ENCODE results near the gene PGAP3.
"Not testable (repeated sequence)": the region's sequence is repeated elsewhere in the genome, so short reads cannot be mapped to it uniquely, and the experiment has no call there.

Gene PGAP3

GRCh38 chr17:39715375-39716072 is 27.7 kb upstream of the PGAP3 start:
- Histone ChIP-seq H3K27ac (no peak overlapping the region), H3K27me3 (ENCODE audit: control insufficient read depth, insufficient read depth, low read length) (no peaks in the 10 kb centered on the region), H3K9me3 (ENCODE audit: control insufficient read depth, low read length) (no peaks in the 10 kb centered on the region), H2AFZ (no peak overlapping the region), H3K79me2 (no peaks in the 10 kb centered on the region), H3K4me1 (no peaks in the 10 kb centered on the region), H3K36me3 (ENCODE audit: control insufficient read depth, insufficient read depth, low read length) (no peaks in the 10 kb centered on the region), H3K4me2 (ENCODE audit: low read length) (no peak overlapping the region), H3K9ac (no peak overlapping the region), H3K4me3 (ENCODE audit: low read depth, low read length) (no peak overlapping the region)
- TF ChIP-seq CTCF (IDR thresholded peaks at IDR 0.05): no peak

DNA sequence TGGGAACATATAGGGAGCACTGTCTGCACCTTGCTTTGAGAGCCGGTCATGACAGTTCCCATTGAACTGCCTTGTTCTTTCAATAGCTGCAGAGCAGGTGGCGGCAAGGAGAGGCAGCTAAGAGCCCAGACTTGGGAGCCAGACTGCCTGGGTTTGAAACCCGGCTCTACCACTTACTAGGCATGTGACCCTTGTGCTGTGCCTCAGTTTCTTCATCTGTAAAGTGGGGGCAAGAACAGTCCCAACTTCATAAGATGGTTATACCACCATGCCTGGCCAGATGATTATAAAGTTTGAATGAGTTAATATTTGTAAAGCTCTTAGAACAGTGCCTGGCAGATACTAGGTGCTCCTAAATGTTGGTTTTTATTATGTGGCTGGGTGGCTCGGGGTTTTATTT is 26.4 kb upstream of the PGAP3 start:
- Histone ChIP-seq H3K4me2 (ENCODE audit: low read length) (no peak overlapping the region), H3K4me3 (ENCODE audit: low read depth, low read length) (no peak overlapping the region), H3K27ac (no peak overlapping the region), H3K4me1 (no peaks in the 10 kb centered on the region), H3K36me3 (ENCODE audit: control insufficient read depth, insufficient read depth, low read length) (no peaks in the 10 kb centered on the region), H3K27me3 (ENCODE audit: control insufficient read depth, insufficient read depth, low read length) (no peaks in the 10 kb centered on the region), H2AFZ (no peak overlapping the region), H3K9me3 (ENCODE audit: control insufficient read depth, low read length) (no peaks in the 10 kb centered on the region), H3K79me2 (no peaks in the 10 kb centered on the region), H3K9ac (no peak overlapping the region)
- no peak for TF ChIP-seq CTCF (IDR thresholded peaks at IDR 0.05)

- Histone ChIP-seq H3K9me3 (ENCODE audit: control insufficient read depth, low read length) (no peaks in the 10 kb centered on the region), H3K27me3 (ENCODE audit: control insufficient read depth, insufficient read depth, low read length) (no peaks in the 10 kb centered on the region), H2AFZ (no peak overlapping the region), H3K9ac (no peak overlapping the region), H3K27ac (no peak overlapping the region), H3K4me1 (peaks cover 7% of the 10 kb centered on the region), H3K36me3 (ENCODE audit: control insufficient read depth, insufficient read depth, low read length) (no peaks in the 10 kb centered on the region), H3K4me3 (ENCODE audit: low read depth, low read length) (no peak overlapping the region), H3K79me2 (no peaks in the 10 kb centered on the region), H3K4me2 (ENCODE audit: low read length) (no peak overlapping the region)
- no peak for TF ChIP-seq CTCF (IDR thresholded peaks at IDR 0.05)
Measured at GRCh38 chr17:39711851-39712250, 24.0 kb upstream of the PGAP3 start.

- H3K4me1 ChIP-seq: peaks cover 15% of the 10 kb centered on the region
- H3K79me2 ChIP-seq; H3K4me3 ChIP-seq (ENCODE audit: low read depth, low read length); H3K9me3 ChIP-seq (ENCODE audit: control insufficient read depth, low read length); H3K4me2 ChIP-seq (ENCODE audit: low read length); H2AFZ ChIP-seq; H3K36me3 ChIP-seq (ENCODE audit: control insufficient read depth, insufficient read depth, low read length); H3K27ac ChIP-seq; H3K9ac ChIP-seq; H3K27me3 ChIP-seq (ENCODE audit: control insufficient read depth, insufficient read depth, low read length): not testable (repeated sequence)
Measured at GRCh38 chr17:39711071-39711470, 23.2 kb upstream of the PGAP3 start.

- H3K4me2 ChIP-seq (ENCODE audit: low read length): no peak overlapping the region
- peaks cover 22% of the 10 kb centered on the region for H3K4me1 ChIP-seq
- no peaks in the 10 kb centered on the region for H3K9me3 ChIP-seq (ENCODE audit: control insufficient read depth, low read length)
- H3K9ac ChIP-seq: no peak overlapping the region
- no peaks in the 10 kb centered on the region for H3K27me3 ChIP-seq (ENCODE audit: control insufficient read depth, insufficient read depth, low read length)
- no peaks in the 10 kb centered on the region for H3K36me3 ChIP-seq (ENCODE audit: control insufficient read depth, insufficient read depth, low read length)
- H2AFZ ChIP-seq: no peak overlapping the region
- no peak overlapping the region for H3K4me3 ChIP-seq (ENCODE audit: low read depth, low read length)
- no peak overlapping the region for H3K27ac ChIP-seq
- no peaks in the 10 kb centered on the region for H3K79me2 ChIP-seq
- TF ChIP-seq CTCF (IDR thresholded peaks at IDR 0.05): no peak
Measured at GRCh38 chr17:39709998-39710964, 22.4 kb upstream of the PGAP3 start.

Data from parathyroid adenoma (tissue), 2 donors.